Ovary (tissue), 3 donors: ENCODE data around the gene XXYLT1.

Experiments used
- POLR2A ChIP-seq: fragments of 450-650 bp; IDR thresholded peaks from one replicate; pipeline ENCODE4 v1.6.1; 2017; ENCODE audit warnings: antibody characterized with exemption, mild to moderate bottlenecking, moderate library complexity
- TF ChIP-seq, protein P1 (sequence below), 3 donors: fragments of 450-650 bp in 2 of 3; fragments of 200-600 bp in 1 of 3; IDR thresholded peaks; one replicate each; pipeline versions ENCODE4 v1.5.1 to v1.8.0; 2016 to 2022; ENCODE audit warnings: antibody characterized with exemption in 3 of 3, mild to moderate bottlenecking in 1 of 3
- donor health status: DM: no; HTN: no; CAD: no.

DNA sequence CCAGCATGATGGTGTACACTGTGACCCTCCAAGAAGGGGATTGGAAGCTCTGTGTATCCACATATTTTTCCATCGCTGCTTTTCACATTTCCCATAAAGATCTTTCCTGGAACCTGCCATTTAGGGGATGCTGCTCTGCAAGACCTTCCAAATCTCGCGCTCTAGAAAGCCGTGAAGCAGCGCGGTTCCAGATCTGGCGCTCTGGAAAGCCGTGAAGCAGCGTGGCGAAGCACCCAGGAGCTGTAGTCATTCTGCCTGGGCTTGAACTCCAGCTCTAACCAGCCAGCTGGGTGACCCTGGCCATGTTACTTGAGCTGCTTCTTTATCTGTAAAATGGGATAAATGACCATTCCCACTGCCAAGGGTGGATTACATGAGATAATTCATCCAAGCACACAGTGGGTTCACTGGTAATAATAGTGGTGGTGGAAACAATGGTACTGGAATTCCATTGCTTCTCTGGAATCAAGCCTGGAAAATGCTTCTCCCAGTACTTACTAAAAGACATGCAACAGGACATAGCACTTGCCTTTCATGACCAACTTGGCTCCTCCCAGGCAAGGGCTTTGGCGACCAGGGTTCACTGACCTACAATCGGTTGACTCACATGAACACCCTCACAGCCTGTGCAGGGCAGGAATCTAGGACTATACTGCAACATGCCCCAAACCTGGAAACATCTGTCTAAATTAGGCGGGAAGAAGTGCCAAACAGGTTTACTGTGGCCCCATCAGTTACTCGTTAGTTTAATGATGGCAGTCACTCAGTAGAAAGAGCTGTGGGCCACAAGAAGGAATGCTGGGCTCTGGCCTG, 70.7 kb downstream of the XXYLT1 start:
- TF ChIP-seq, protein P1, sequence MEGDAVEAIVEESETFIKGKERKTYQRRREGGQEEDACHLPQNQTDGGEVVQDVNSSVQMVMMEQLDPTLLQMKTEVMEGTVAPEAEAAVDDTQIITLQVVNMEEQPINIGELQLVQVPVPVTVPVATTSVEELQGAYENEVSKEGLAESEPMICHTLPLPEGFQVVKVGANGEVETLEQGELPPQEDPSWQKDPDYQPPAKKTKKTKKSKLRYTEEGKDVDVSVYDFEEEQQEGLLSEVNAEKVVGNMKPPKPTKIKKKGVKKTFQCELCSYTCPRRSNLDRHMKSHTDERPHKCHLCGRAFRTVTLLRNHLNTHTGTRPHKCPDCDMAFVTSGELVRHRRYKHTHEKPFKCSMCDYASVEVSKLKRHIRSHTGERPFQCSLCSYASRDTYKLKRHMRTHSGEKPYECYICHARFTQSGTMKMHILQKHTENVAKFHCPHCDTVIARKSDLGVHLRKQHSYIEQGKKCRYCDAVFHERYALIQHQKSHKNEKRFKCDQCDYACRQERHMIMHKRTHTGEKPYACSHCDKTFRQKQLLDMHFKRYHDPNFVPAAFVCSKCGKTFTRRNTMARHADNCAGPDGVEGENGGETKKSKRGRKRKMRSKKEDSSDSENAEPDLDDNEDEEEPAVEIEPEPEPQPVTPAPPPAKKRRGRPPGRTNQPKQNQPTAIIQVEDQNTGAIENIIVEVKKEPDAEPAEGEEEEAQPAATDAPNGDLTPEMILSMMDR (IDR thresholded peaks at IDR 0.05): no peak
- TF ChIP-seq POLR2A: no peak
